Activated CD8-positive, alpha-beta memory T cell treated with anti-CD3 and anti-CD28 coated beads, Interleukin-2, amount 50 U/mL, for 4 hours (primary cell): ENCODE results near the gene ERF.

Experiments
- DNase-seq: peaks from one replicate; pipeline ENCODE4 v3.0.0-alpha.2; 2020

Gene ERF

DNA sequence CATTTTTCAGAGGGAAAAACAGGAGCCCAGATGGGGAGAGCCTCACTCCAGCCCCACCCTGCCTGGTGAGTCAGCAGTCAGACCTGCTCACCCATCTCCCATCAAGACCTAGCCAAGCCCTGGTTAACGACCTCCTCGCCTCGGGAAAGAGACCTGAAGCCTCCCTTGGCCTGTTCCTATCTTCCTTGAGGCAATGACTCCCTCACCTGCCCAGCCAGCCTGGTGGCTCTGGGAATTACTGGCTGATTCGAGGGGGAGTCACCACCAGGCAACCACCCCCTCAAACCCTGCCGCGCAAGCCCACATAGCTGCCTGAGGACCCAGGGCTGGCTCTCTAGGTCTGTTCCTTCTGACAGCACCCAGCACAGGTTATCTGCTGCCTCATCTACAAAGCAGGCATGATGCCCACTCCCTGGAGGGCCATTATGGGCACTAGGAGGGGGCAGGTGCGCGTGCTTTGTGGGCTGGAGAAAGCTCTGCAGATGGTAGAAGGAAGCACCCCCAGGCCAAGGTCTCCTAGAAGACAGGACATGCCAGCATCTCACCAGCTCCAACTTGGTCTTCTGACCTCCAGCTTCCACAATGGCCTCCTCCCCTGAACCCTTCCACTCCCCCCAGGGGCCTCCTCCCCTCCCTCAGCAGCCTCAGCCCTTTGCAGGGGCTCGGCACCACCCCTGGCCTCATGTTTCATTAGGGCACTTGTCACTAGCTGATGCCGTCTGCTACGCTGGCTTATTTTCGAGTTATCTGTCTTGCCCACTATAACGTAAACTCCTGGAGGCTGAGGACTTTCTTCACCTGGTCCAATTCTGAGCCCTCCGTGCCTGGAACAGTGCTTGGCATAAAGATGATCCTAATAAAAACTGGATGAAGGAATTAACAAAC is 47.8 kb downstream of the ERF start:
- DNase-seq, result no peak

DNA sequence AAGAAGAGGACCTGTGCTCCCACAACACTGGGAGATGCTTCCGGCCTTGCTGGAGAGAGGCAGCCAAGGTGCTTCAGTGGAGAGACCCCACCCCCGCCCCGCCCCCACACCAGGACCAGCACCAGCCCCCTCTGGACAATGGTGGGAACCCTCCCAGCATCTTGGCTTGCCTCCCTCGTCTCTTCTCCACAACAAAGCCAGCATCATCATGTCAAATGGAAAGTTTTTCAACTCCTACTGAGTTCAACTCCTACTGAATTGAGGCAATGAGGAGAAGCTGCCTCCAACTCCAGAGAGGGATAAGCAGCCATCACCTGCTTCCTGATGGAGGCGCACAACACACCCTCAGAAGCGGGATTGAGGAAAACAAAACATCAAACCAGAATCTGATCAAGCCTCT is 50.3 kb downstream of the ERF start:
- no peak for DNase-seq

DNA sequence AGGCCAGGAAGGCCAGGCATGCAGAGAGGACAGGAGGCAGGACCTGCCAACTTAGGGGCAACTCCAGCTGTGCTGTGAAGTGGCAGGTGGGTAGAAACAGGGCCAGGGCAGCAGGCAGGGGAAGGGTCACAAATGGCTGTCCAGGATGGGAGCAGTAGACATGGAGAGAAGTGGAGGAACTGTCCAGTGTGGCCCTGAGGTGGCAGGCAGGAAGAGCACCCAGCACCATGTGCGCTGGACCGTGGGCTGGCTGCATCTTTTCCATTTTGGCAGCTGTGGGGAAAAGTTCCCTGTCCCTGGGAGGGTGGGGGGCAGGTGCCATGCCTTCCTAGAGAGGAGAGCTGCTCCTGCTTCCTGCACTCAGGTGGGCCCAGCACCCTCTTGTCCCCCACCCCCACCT is 51.2 kb downstream of the ERF start:
- DNase-seq, result no peak

DNA sequence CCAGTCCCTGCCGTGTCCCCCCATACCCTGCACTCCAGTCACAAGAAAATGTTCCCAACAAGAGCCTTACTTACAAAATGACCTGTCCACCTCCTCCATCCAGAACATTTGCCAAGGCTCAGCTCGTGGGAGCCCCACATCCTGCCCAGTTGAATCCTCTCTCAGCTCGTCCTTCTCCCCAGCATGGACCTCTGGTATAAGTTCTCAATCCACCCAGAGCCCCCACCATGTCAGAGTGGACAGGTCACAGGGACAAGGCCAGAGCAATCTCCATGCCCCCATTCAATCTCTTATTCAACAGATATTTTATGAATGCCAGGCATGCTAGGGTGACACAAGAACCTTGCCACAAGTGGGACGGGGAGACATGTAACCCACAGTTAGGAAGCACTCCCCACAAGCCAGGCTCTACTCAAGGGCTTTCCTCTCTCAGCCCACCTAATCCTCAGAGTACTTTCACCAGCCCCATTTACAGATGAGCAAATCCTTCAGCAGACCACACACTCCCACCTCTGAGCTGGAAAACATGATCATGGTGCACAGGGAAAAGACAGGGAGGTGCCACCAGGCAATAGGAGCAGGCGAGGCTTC is 52.5 kb downstream of the ERF start:
- DNase-seq, result no peak

DNA sequence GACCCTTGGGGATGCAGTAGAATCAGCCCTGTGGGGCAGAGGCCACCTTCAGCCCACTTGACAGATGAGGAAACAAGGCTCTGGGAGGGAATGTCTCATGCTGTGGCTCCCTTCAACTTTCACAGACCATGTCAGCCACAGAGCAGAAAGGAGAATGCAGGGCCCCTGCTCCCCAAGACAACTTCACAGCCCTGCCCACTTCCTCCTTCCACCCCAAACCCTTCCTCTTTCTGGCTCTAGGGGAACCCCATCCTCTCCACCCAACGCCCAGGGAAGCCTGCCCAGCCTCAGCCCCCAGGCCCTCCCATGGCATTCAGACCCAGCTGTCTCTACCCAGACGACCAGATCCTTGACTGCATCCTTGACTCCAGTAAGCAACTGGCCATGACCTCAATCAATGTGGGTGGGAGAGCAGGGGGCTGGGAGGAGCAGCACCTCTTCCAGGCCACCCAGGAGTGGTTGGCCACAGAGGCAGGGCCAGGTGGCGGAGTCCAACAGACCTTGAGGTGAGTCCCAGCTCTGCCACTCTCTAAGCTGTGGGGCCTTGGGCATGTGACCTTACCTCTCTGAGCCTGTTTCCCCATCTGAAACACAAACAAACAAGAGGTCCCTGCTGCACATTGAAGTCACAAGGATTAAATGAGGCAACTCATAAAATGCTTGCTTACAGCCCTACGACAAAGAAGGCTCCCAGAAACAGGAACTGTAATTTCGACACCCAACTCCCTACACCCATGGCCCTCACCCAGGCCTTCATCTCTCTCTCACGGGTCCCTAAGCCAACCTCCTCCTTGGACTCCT is 53.2 kb downstream of the ERF start:
- peak; percentile 39 for DNase-seq

DNA sequence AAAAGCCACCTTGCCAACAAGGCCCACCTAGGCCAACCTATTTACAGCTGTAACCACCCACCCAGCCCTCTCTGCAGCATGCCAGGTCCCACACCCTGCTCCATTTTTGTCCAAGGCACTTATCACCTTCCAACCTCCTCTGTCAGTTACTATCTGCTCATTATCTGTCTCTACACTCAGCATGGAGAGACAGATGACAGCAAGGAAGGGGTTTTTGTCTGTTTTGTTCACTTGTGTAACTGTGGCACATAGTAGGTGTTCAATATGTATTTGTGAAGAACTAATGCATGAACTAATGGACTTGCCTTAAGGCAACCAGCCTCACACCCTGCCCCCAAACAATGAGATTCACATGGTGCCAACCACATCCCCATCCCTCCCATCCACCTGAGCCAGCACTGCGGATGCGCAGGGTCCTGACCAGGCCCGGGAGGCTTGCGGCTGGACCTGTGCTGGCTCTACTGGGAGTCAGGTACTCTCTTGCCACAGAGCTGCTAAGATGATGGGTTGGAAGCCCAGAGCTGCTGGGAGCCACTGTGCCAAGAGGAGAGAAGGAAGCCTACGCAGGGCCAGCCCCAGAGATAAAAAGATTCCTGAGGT is 54.7 kb downstream of the ERF start:
- DNase-seq, result no peak

DNA sequence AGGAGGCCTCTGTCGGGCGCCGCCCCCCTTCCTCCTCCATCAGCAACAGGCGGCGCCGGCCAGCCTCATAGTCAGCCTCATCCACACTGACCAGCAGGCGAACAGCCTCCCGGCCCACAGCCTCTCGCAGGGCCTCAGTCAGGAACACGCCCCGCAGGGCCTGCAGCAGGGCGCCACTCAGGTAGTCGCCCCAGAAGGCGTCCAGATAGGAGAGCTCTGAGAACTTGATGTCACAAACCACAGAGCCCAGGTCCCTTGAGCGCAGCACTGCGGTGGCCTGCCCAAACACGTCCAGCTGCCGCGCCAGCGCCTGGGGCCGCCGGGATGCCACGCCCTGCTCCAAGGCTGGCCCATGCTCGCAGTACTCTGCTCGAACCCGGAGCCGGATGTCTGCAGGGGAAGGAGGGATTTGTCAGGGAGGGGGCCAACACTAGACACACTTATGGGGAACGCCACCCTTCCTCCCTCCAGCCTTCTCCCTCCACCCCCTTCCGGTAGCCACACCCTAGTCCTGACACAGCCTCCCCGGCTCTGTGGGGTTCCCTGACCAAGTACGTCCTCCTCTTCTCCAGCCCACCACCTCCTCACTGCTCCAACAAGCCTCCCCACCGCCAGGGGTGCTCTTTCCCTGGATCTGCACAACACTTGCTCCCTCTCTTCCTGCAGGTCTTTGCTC is 55.4 kb downstream of the ERF start:
- peak; percentile 40 for DNase-seq

DNA sequence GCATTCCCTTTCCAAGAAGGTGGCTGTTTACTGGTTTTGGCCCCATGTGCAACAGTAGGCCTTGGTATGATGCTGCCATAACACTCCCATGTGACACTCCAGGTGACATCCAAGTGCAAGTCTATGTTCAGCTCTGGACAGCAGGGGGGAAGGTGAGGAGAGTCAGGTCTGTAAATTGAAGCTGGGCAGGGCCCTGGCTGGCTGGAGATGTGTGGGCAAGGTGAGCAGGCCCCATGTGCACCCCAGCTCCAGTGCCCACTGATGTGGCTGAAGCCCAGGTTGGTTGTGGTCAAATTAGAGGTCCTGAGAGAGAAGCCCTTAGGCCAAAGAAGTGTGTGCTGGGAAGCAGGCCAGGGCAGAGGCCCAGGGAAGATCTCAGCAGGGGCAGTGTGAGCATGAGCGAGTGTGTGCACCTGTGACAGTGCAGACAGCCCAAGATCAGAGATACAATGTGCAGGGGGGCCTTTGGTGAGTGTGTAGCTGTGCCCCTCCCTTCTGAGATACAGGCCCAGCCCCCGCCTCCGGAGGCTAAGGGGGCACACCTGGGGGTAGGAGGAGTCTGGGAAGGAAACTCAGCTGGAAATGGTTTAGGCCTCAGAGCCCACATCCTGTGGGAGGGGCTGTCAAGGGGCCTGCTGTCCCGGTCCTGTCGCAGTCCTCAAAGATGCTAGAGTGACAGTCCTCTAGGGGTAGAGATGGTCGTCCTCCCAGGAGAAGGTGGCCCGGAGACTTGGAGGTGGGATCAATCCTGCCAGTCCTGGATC is 56.1 kb downstream of the ERF start:
- peak; percentile 62 for DNase-seq
